GM12872 (cell line): Measurements from ENCODE around the gene SLC44A2.

Experiments used
- CTCF ChIP-seq: IDR thresholded peaks from 3 replicates; pipeline ENCODE4 v1.5.1; 2011; ENCODE audit warnings: low read depth, mild to moderate bottlenecking, low read length, moderate library complexity; ENCODE audit not compliant: insufficient read depth

Gene SLC44A2

GRCh38 chr19:10669246-10669645, 43.9 kb downstream of the SLC44A2 start:
- TF ChIP-seq CTCF, result no peak

GRCh38 chr19:10670182-10670581, 44.8 kb downstream of the SLC44A2 start:
- no peak for TF ChIP-seq CTCF

DNA sequence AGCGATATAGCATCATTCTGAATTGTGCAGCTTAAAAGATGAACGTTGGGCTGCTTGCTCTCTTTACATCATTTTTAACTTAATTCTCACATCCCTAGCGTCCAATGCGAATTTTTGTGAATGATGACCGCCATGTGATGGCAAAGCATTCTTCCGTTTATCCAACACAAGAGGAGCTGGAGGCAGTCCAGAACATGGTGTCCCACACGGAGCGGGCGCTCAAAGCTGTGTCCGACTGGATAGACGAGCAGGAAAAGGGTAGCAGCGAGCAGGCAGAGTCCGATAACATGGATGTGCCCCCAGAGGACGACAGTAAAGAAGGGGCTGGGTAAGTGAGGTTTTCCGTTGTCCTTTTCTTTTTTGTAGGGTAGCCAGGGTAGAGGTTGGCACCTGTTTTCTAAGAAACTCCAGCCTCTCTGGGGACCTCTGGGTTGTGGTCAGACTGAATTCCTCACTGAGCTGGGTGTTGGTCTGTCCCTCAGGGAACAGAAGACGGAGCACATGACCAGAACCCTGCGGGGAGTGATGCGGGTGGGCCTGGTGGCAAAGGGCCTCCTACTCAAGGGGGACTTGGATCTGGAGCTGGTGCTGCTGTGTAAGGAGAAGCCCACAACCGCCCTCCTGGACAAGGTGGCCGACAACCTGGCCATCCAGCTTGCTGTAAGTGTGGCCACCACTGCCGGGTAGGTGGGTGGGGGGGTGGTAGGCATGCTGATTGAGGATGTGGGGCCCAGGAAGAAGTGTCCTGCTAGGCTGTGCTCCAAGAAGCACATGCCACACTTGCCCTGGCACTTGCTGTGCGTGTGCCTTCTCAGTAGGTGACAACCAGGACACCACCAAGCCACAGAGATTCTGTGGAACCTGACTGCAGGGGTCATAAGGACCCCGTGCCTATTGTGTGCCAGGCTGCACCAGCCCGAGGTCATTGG, 45.8 kb downstream of the SLC44A2 start:
- no peak for TF ChIP-seq CTCF

- TF ChIP-seq CTCF, result no peak
These were observed 52.4 kb downstream of the SLC44A2 start for GRCh38 chr19:10677751-10678150.

DNA sequence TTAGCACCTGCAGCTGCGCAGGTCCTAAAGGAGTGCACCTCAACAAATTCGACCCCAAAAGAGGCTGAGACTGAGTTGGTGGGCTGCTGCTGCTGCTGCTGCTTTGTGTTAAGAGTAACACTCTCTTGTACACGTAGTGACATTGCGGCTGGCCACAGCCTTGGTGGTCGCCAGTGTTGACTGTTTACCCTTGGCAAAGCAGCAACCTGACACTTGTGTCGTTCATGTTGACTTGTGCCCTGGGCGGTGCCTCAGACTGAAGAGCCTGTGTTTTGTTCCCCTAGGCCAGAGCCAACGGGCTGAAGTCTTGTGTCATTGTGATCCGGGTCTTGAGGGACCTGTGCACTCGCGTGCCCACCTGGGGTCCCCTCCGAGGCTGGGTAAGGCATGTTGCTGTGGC, 53.5 kb downstream of the SLC44A2 start:
- no peak for TF ChIP-seq CTCF

- no peak for TF ChIP-seq CTCF
These were observed 54.4 kb downstream of the SLC44A2 start for GRCh38 chr19:10679743-10680142.

DNA sequence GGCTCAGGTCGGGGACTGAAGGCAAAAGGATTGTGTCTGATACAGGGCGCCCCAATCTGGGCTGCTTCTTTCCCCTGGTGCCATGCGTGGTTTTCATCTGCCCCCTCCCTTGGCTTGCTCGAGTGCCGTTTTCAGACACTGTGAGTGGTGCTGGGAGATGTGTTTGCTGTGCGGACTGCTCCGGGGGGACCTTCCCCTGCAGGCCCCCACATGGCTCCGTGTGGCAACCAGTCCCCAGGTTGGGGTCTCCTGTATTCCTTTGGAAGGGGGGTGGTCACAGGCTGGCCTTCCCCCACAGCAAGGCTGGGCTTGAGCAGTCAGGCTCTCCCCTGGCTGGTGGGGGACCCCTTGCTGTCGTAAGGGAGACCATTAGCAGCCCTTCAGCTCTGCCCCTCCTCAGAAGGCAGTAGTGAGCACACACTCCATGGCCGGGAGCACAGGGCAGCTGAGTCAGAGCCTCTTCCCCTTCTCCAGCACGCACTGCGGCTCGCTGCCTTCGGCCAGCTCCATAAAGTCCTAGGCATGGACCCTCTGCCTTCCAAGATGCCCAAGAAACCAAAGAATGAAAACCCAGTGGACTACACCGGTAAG, 55.3 kb downstream of the SLC44A2 start:
- no peak for TF ChIP-seq CTCF
